ENCODE measurements around the gene ERC2. TPM values are rescaled to one million over a fixed set of nuclear protein-coding genes. Genes with fewer than 3 reads are reported as not detected.
A peak's percentile ranks its signal among the peaks of the same experiment; 100 is the strongest.

The ERC2 gene
- total RNA-seq, 3 donors from 2014 or later = 0.64 to 7.3 (median 1.3) TPM

DNA sequence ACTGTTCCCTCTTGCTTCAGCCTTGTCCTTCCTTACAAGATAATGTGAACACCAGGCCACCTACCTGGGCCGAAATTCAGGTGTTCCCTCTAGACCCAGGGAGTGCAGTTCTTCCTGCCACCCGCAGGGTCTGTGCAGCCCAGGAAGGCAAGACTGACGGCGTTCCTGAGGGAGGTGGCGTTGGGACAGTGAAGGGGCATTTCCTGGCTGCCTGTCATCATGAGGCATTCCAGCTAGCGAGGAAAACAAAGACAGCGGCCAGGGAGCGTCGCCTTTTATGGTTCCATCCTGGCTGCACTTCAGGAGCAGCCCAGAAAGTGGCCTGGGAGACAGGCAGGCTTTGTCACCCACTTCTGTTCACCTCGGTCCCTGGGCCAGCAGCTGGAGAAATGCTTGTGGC, 896.4 kb downstream of the ERC2 start:
- Histone ChIP-seq H3K36me3 (no peaks in the 10 kb centered on the region), H3K4me1 (peaks cover 0 to 3% of the 10 kb centered on the region in 2 donors), H3K4me3 (no peak overlapping the region), H3K27ac (peak overlapping the region; percentile 71 to 78), H3K9me3 (no peaks in the 10 kb centered on the region), H3K27me3 (no peaks in the 10 kb centered on the region)
- TF ChIP-seq POLR2AphosphoS5 (IDR thresholded peaks at IDR 0.05) (peak in 1 of 3 donors; percentile 37), POLR2A (IDR thresholded peaks at IDR 0.05) (no peak), CTCF (IDR thresholded peaks at IDR 0.05) (peak; percentile 35 to 84 (median 64))
- intact Hi-C loops (cut with DNase I; ENCODE audit: low total_unique reads) = no loop called here
- peak; percentile 72 to 88 for DNase-seq (ENCODE audit: low spot score in 2 of 2)

- intact Hi-C loops (cut with DNase I; ENCODE audit: low total_unique reads) = no loop called here
- Histone ChIP-seq H3K36me3 (no peaks in the 10 kb centered on the region), H3K4me3 (no peak overlapping the region), H3K9me3 (no peaks in the 10 kb centered on the region), H3K4me1 (peaks cover 0 to 3% of the 10 kb centered on the region in 2 donors), H3K27ac (peak overlapping the region; percentile 71 to 78), H3K27me3 (no peaks in the 10 kb centered on the region)
- TF ChIP-seq POLR2A (IDR thresholded peaks at IDR 0.05) = no peak
- no peak for TF ChIP-seq POLR2AphosphoS5 (IDR thresholded peaks at IDR 0.05)
- TF ChIP-seq CTCF (IDR thresholded peaks at IDR 0.05) = no peak
- peak in 1 of 2 donors; percentile 26 for DNase-seq (ENCODE audit: low spot score in 2 of 2)
Observed at GRCh38 chr3:55571216-55571813, 897.0 kb downstream of the ERC2 start.

DNA sequence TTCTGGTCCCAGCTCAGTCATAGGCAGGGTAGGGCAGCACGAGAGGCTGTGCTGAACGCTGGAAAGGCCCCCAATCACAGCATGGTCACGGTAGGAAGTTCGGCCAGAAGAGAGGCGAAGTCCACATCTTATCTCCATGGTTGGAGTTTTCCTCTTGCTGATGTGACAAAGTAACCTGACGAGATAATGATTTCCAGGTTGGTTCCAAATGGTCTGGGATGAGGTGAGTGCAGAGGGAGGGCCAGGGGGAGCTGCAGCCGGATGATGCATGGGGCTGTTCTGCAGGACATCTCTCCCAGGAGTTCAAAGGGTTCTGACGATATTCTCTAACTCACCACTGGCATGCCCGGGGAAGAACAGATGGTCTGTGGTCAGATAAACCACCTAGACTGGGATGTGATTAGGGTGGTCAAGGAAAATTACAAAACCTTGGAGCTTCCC, 898.0 kb downstream of the ERC2 start:
- no peak for DNase-seq (ENCODE audit: low spot score in 2 of 2)
- no peaks in the 10 kb centered on the region for H3K27me3 ChIP-seq
- TF ChIP-seq POLR2A (IDR thresholded peaks at IDR 0.05) = no peak
- TF ChIP-seq CTCF (IDR thresholded peaks at IDR 0.05) = no peak
- no peak for TF ChIP-seq POLR2AphosphoS5 (IDR thresholded peaks at IDR 0.05)
- H3K36me3 ChIP-seq = no peaks in the 10 kb centered on the region
- intact Hi-C loops (cut with DNase I; ENCODE audit: low total_unique reads) = no loop called here
- H3K9me3 ChIP-seq = no peaks in the 10 kb centered on the region
- H3K4me3 ChIP-seq = no peak overlapping the region
- H3K4me1 ChIP-seq = peaks cover 0 to 3% of the 10 kb centered on the region in 2 donors
- no peak overlapping the region for H3K27ac ChIP-seq

GRCh38 chr3:55569033-55569599, 899.2 kb downstream of the ERC2 start:
- H3K4me1 ChIP-seq = peaks cover 0 to 3% of the 10 kb centered on the region in 2 donors
- H3K27me3 ChIP-seq = no peaks in the 10 kb centered on the region
- no peaks in the 10 kb centered on the region for H3K9me3 ChIP-seq
- DNase-seq (ENCODE audit: low spot score in 2 of 2) = no peak
- intact Hi-C loops (cut with DNase I; ENCODE audit: low total_unique reads) = no loop called here
- TF ChIP-seq POLR2AphosphoS5 (IDR thresholded peaks at IDR 0.05) (no peak), POLR2A (IDR thresholded peaks at IDR 0.05) (no peak), CTCF (IDR thresholded peaks at IDR 0.05) (no peak)
- peak overlapping the region in 1 of 2 donors; percentile 36 for H3K27ac ChIP-seq
- H3K36me3 ChIP-seq = no peaks in the 10 kb centered on the region
- H3K4me3 ChIP-seq = no peak overlapping the region

DNA sequence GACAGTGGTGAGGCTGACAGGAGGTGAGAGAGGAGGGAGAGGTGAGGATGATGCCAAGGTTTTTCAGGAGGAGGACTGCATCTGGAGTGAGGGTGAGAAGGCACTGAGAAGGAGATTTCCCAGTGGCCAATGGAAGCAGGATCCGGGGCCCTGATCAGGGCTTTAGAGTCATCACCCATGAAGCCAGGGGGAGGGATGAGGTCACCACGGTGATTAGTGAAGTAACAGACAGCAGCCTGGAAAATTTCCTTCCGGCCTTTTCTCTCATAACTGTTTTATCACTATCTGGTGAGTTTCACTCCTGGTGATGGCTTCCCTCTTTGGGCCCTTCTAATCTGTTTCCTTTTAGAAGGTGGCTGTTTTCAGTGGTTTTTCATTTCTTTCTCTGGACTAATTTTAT, 900.7 kb downstream of the ERC2 start:
- Histone ChIP-seq H3K9me3 (no peaks in the 10 kb centered on the region), H3K4me3 (no peak overlapping the region), H3K36me3 (no peaks in the 10 kb centered on the region), H3K27me3 (no peaks in the 10 kb centered on the region), H3K4me1 (peaks cover 0 to 3% of the 10 kb centered on the region in 2 donors), H3K27ac (no peak overlapping the region)
- no peak for TF ChIP-seq CTCF (IDR thresholded peaks at IDR 0.05)
- no peak for TF ChIP-seq POLR2AphosphoS5 (IDR thresholded peaks at IDR 0.05)
- intact Hi-C loops (cut with DNase I; ENCODE audit: low total_unique reads) = no loop called here
- no peak for DNase-seq (ENCODE audit: low spot score in 2 of 2)

Measured in breast epithelium (tissue), 4 donors.